WTC11 (cell line): ENCODE measurements around the gene PHF12. TPM values are rescaled to one million over a fixed set of nuclear protein-coding genes. Genes with fewer than 3 reads are reported as not detected.

Source experiments
- ATAC-seq: fragments of 200-7000 bp; cut with Tn5 transposase; 2 replicates; pipeline ENCODE4 v1.10.0; 2021; ENCODE audit warnings: mild to moderate bottlenecking, moderate library complexity
- CTCF ChIA-PET: fragments of 300-600 bp; sonication (Branson Sonifier 250); formaldehyde crosslinking; loops from one replicate; lab custom pipeline; 2021; ENCODE audit warnings: antibody characterized with exemption; lab: Charles Lee
- POLR2A ChIA-PET: fragments of 350-600 bp; sonication (Branson Sonifier 250); formaldehyde crosslinking; loops from one replicate; lab custom pipeline; 2021; ENCODE audit warnings: antibody characterized with exemption; lab: Charles Lee
- DNase-seq: peaks from one replicate; pipeline ENCODE4 v3.0.0; 2021; ENCODE audit warnings: low spot score
- H3K27ac Mint-ChIP-seq: 2 replicates; pipeline ENCODE4 v1.8.0; 2021; ENCODE audit warnings: mixed read lengths
- H3K27me3 Mint-ChIP-seq: 2 replicates; pipeline ENCODE4 v1.8.0; 2021; ENCODE audit warnings: low read depth, mild to moderate bottlenecking, moderate library complexity, mixed read lengths
- H3K36me3 Mint-ChIP-seq: 2 replicates; pipeline ENCODE4 v1.8.0; 2021; ENCODE audit warnings: mixed read lengths
- H3K4me1 Mint-ChIP-seq: 2 replicates; pipeline ENCODE4 v1.8.0; 2022; ENCODE audit warnings: mixed read lengths
- H3K4me3 Mint-ChIP-seq: 2 replicates; pipeline ENCODE4 v1.8.0; 2021; ENCODE audit warnings: mild to moderate bottlenecking, moderate library complexity, mixed read lengths
- H3K9me3 Mint-ChIP-seq: 2 replicates; pipeline ENCODE4 v1.8.0; 2021; ENCODE audit warnings: mixed read lengths
- ARID4B ChIP-seq: sonication (generic); formaldehyde crosslinking; IDR thresholded peaks from 2 replicates; pipeline ENCODE4 v1.8.0; 2023; ENCODE audit warnings: missing genetic modification reagents, mild to moderate bottlenecking, borderline replicate concordance
- ATF6 ChIP-seq: sonication (generic); formaldehyde crosslinking; IDR thresholded peaks from 2 replicates; pipeline ENCODE4 v1.8.1; 2023; ENCODE audit warnings: mild to moderate bottlenecking, missing genetic modification reagents
- E2F1 ChIP-seq: sonication (generic); formaldehyde crosslinking; IDR thresholded peaks from 2 replicates; pipeline ENCODE4 v1.8.0; 2022; ENCODE audit warnings: mild to moderate bottlenecking, missing genetic modification reagents
- FOXP1 ChIP-seq: sonication (generic); formaldehyde crosslinking; IDR thresholded peaks from 2 replicates; pipeline ENCODE4 v1.8.0; 2022; ENCODE audit warnings: missing genetic modification reagents, mild to moderate bottlenecking, moderate library complexity, borderline replicate concordance
- IRF2 ChIP-seq: sonication (generic); formaldehyde crosslinking; IDR thresholded peaks from 2 replicates; pipeline ENCODE4 v1.8.0; 2022; ENCODE audit warnings: low read depth, missing genetic modification reagents, borderline replicate concordance
- NFE2L1 ChIP-seq: sonication (generic); formaldehyde crosslinking; IDR thresholded peaks from 2 replicates; pipeline ENCODE4 v1.8.1; 2023; ENCODE audit warnings: missing genetic modification reagents
- NR1H2 ChIP-seq: sonication (generic); formaldehyde crosslinking; IDR thresholded peaks from 2 replicates; pipeline ENCODE4 v1.9.0; 2021; ENCODE audit warnings: mild to moderate bottlenecking, moderate library complexity, missing genetic modification reagents
- PRDM15 ChIP-seq: sonication (generic); formaldehyde crosslinking; IDR thresholded peaks from 2 replicates; pipeline ENCODE4 v1.8.0; 2022; ENCODE audit warnings: missing genetic modification reagents
- PRRX2 ChIP-seq: fragments of 250-450 bp; sonication (Bioruptor Pico); IDR thresholded peaks from 2 replicates; pipeline ENCODE4 v1.8.0; 2021; ENCODE audit warnings: mild to moderate bottlenecking
- USF2 ChIP-seq: sonication (generic); formaldehyde crosslinking; IDR thresholded peaks from 2 replicates; pipeline ENCODE4 v1.8.1; 2023; ENCODE audit warnings: mild to moderate bottlenecking, missing genetic modification reagents, moderate library complexity
- ZBTB21 ChIP-seq: sonication (generic); formaldehyde crosslinking; IDR thresholded peaks from 2 replicates; pipeline ENCODE4 v1.8.1; 2023; ENCODE audit warnings: mild to moderate bottlenecking, missing genetic modification reagents, borderline replicate concordance
- ZNF263 ChIP-seq: sonication (generic); formaldehyde crosslinking; IDR thresholded peaks from 2 replicates; pipeline ENCODE4 v1.8.1; 2022; ENCODE audit warnings: low read depth, mild to moderate bottlenecking, moderate library complexity, missing genetic modification reagents
- ZNF425 ChIP-seq: fragments of 250-450 bp; sonication (Bioruptor Pico); conservative IDR thresholded peaks from 2 replicates; pipeline ENCODE4 v1.9.0; 2021; ENCODE audit warnings: mild to moderate bottlenecking
- ZNF532 ChIP-seq: fragments of 250-450 bp; sonication (Bioruptor Pico); IDR thresholded peaks from 2 replicates; pipeline ENCODE4 v1.9.0; 2021; ENCODE audit warnings: mild to moderate bottlenecking, borderline replicate concordance
- total RNA-seq: library from RNA; stranded (reverse); gene quantifications from 3 replicates; pipeline ENCODE4 v1.2.3, GENCODE V29; 2021

PHF12 gene
- total RNA-seq, 1 experiment from 2014 or later: 69.8 TPM

GRCh38 chr17:28918295-28918694 lies 33.0 kb downstream of the PHF12 start (continued):
- TF ChIP-seq USF2 (no peak), ZNF532 (CRISPR knock-in tag) (no peak), NR1H2 (CRISPR knock-in tag) (no peak), ZNF263 (no peak), PRRX2 (CRISPR knock-in tag) (no peak), PRDM15 (CRISPR knock-in tag) (no peak)

- peaks cover 90% of the 10 kb centered on the region for H3K36me3 Mint-ChIP-seq
- H3K4me3 Mint-ChIP-seq: no peak overlapping the region
- H3K9me3 Mint-ChIP-seq: no peaks in the 10 kb centered on the region
- no peaks in the 10 kb centered on the region for H3K4me1 Mint-ChIP-seq
- ATAC-seq (no peak), DNase-seq (no peak)
- CTCF ChIA-PET: interaction anchor here (1.5 to 2.1 kb wide), 3 partner anchors 14 to 198 kb away, joined by 4 to 27 read pairs (median 6); partner anchors contain the start of gene DHRS13
- POLR2A ChIA-PET: interaction anchor here (0.9 kb wide), 1 partner anchor 21 kb away, joined by 3 read pairs; no protein-coding TSS in a partner anchor
- 0 out of 2 replicates have a peak overlapping the region, but pooled peaks have one; percentile 44 for H3K27ac Mint-ChIP-seq
- H3K27me3 Mint-ChIP-seq: no peaks in the 10 kb centered on the region
- TF ChIP-seq ARID4B (CRISPR knock-in tag) (no peak), IRF2 (CRISPR knock-in tag) (no peak), ZNF425 (CRISPR knock-in tag) (no peak), NFE2L1 (no peak), ATF6 (CRISPR knock-in tag) (no peak), E2F1 (CRISPR knock-in tag) (no peak), FOXP1 (CRISPR knock-in tag) (no peak), ZBTB21 (CRISPR knock-in tag) (no peak)
These were observed 33.9 kb downstream of the PHF12 start for GRCh38 chr17:28917465-28917864.
